Activated CD8-positive, alpha-beta memory T cell treated with anti-CD3 and anti-CD28 coated beads, Interleukin-2, amount 50 U/mL, for 4 hours (primary cell): ENCODE data around the gene ADCY3.

ENCODE experiments used
- DNase-seq: peaks from one replicate; pipeline ENCODE4 v3.0.0-alpha.2; 2020

ADCY3 gene

DNA sequence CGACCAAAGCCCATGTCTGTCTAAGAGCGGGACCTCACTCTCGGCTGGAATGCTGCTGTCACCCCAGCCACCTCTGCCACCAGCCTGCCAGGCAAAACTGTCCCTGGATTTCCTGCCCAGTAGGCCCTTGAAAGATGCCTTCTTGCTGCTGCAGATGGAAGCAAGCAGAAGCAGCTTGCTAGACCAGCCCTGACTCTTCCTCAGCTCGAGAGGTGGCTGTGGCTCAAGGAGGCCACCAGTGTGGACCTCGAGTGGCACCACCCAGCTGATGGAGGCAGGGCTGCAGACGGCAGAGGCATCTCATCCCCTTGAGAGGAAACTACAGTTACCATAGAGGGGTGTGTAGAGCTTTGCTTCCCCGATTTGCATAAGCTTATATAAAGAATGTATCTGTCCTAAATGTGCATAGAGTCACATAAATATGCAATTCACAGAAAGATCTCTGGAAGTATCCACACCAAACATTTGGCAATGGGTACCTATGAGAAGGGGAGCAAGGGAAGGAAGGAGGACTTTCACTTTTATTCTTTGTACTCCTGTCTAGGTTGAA, 20.6 kb downstream of the ADCY3 start:
- no peak for DNase-seq

DNA sequence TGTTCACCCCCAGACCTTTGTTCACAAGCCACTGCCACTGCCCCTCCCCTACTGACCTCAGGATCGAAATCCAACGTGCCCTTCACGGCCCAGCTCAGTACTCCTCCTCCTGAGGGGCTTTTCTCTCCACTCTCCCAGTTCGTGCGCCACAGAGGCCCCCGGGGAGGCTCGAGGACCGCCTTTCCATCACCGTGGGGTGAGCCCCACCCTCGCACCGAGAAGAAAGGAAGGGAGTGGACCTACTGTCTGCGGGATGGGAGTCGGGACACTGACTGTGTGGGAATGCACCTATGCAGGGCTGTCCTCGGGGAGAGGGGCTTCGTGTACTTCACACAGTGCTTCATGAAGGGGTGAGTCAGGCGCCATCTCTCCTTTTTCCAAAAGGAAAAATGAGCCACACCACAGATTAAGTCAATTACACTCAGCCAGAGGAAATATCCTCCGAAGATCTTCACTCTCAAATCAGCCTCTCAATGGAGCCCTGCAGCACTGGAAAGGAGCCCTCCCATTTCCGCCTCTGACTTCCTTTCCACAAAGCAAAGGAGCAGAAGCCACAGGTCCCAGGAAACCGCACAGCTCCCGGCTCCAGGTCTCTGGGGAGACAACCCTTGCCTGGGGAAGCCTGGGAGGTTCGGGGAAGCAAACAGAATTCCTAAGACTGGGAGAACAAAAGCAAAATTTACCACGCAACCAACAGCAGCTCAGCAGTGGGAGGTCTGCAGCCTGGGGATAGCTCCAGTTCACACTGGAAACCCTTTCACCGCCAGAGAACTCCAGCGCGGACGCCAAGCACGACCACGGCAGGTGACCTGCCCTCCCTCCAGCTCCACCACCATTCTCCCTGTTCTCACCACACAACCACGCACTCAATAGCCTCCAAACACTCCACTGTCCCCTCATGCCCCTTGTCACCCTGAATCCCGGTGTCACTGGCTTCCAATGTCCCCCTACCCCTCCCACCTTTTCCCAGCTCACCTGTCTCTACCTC, 21.6 kb downstream of the ADCY3 start:
- no peak for DNase-seq

DNA sequence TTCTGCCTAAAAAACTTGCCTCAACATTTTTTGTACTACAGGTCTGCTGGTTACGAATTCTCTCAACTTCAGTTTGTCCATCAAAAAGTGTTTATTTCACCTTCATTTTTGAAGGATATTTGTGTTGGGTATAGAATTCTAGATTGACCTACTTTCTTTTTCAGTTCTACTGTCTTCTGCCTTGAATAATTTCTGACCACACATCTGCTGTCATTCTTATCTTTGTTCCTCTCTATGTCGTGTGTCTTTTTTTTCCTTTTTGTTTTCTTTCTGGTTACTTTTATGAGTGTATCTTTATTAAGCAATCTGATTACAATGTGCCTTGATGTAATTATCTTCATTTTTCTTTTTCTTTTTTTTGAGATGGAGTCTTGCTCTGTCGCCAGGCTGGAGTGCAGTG, 25.3 kb downstream of the ADCY3 start:
- DNase-seq, result no peak

DNA sequence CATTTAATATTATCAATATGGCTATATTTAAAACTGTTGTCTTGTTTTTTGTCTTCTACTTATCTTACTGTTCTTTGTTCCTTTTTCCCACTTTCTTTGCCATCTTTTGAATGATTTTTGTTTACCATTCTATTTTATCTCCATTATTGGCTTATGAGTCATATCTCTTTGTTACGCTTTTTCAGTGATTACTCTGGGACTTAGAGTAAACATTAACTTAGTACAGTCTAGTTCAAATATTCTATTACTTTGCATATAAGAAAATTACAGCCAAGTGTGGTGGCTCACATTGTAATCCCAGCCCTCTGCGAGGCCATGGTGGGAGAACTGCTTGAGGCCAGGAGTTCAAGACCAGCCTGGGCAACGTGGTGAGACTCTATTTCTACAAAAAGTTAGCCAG, 26.1 kb downstream of the ADCY3 start:
- no peak for DNase-seq

DNA sequence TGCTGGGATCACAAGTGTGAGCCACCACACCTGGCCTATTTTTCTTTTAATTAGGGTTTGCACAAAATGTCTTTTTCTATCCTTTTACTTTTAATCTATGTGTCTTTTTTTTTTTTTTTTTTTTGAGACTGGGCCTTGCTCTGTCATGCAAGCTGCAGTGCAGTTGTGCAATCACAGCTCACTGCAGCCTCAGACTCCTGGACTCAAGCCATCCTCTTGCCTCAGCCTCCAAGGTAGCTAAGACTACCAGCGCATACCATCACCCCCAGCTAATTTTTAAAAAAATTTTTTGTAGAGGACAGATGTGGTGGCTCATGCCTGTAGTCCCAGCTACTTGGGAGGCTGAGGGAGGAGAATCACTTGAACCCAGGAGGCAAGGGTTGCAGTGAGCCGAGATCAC, 27.1 kb downstream of the ADCY3 start:
- no peak for DNase-seq

DNA sequence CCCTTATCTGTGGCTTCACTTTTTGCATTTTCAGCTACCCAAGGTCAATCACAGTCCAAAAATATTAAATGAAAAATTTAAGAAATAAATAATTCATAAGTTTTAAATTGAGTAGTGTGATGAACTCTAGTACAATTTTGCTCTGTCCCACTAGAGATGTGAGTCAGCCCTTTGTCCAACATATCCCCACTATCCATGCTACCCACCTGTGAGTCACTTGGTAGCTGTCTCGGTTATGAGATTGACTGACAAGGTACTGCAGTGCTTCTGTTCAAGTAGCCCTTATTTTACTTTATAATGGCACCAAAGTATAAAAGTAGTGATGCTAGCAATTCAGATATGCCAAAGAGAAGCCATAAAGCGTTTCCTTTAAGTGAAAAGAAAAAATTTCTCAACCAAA, 28.8 kb downstream of the ADCY3 start:
- DNase-seq, result no peak

DNA sequence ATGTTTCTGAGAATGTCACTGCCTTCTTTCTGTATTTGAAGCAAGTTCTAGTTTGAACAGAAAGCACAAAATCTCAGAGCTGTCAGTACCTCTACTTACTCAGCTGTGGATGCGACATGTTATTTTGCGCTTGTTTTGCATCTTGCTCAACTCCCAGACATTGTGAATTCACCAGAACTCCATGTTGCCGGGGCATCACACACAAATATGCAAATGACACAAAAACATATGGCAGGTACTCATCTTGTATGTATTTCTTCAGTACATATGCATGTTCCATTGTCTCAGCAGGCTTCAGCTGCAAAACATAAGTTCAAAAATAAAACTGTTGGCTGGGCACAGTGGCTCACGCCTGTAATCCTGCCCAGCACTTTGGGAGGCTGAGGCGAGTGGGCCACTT, 30.8 kb downstream of the ADCY3 start:
- DNase-seq, result no peak

DNA sequence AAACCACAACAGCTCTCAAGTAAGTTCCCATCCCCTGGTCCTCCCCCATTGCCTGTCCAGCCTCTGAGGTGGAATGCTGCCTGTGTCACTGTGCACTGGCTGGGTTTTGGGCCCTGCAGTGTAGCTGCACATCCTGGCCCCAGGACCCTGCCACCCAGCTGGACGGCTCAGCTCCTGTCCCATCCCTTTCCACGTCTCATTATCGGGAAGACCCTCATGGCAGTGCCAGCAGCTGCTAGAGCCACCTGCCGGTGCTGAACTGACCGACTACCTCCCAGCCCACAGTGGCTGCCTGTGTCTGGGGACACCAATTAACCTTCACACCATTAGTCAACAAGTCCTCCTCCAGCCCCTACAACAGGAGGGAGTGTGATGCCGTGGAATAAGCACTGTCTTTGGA, 31.9 kb downstream of the ADCY3 start:
- no peak for DNase-seq

DNA sequence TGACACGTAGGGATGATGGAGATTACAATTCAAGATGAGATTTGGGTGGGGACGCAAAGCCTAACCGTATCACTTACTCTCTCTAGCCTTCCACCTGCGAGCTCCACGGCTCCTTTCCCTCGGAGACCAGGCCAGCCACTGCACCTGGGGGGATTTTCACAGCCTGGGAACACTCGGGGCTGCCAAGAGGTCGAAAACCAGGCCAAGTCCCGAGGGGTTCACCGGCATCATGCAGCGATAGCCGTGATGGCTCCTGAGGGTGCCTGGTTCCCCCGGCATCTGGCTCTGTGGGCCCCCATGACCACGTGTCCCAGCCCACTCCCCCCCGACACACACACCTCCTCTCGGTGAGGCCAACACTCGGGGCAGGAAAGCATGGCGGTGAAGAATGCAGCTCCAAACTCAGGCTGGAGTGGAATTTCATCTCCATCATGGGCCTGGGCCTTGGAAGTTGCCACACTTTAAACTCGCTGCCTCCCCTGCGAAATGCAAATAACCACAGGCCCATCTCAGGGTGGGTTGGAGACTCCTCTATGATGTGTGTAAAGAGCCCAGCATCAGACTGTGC, 32.6 kb downstream of the ADCY3 start:
- no peak for DNase-seq

DNA sequence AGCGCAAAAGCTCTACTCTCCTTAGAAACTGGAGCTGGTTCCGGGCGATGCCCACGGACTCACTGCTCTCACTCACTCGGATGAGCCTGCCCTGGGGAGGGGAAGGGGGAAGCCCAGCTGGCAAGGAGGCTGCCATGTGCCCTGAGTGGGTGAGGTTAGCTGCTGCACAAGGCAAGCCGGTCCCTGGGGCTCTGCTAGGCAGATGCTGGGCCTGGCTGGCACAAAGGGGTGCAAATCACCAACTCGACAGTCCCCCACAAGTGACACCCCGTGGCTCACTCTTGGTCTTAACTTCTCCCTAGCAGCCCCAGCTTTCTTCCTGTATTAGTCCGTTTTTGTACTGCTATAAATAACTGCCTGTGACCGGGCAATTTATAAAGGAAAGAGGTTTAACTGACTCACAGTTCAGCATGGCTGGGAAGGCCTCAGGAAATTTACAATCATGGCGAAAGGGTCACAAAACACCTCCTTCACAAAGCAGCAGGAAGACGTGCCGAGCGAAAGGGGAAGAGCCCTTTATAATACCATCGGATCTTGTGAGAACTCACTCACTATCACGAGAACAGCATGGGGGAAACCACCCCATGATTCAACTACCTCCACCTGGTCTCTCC, 33.2 kb downstream of the ADCY3 start:
- no peak for DNase-seq

DNA sequence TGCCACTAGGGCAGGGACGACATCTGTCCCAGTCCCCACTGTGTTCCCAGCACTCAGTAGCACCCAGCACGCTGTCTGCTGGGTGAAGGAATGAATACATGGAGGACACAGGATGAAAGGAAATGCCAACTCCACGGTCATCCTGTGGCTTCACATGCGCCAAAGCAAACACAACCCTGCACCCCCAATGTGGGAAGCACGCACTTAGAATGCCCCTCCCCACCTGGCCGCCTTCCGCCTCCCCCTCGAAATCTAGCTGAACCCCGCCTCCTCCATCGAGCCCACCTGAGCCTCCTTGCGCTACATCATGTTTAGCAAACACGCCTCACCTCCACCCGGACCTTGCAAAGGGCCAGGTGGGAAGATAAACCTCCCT, 33.9 kb downstream of the ADCY3 start:
- DNase-seq, result no peak

DNA sequence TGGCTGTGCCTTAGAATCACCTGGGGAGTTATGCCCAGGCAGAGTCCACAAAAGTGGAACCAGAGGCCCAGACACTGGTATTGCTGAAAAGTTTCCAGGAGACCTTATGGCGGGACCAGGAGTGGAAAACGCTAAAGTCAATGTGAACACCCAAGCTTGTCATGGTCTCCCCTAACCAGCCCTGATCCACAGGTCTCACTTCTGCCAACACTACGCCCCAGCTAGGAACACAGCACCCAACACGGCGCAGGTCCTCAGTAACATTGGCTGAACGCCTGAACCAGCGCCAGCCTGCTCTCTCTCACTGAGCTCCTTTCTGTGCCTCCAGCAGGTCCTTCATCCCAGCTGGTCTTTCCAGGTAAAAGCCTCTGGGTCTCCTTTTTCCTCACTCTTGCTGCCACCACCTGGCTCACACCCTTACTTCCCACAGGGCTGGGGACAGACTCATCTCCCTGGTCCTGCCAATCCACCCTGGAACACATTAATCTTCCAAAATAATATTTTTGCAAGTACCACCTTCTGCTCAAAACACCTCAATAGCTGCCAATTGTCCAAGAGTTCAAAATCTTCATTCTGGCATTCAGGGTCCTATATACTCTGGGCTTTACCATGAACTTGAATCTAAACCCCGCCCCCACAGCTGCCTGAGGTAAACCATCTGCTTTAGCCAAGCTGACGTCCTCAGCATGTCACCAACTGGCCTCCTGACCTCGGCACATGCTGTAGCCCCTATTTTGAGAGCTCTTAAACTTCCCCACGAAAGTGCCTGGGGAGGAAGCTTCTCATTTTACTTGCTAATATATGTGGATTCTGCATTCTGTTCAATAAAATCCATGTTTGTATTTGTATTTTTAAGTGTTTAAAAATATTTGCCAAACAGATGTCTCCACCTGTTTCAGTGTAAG, 34.6 kb downstream of the ADCY3 start:
- DNase-seq, result no peak

DNA sequence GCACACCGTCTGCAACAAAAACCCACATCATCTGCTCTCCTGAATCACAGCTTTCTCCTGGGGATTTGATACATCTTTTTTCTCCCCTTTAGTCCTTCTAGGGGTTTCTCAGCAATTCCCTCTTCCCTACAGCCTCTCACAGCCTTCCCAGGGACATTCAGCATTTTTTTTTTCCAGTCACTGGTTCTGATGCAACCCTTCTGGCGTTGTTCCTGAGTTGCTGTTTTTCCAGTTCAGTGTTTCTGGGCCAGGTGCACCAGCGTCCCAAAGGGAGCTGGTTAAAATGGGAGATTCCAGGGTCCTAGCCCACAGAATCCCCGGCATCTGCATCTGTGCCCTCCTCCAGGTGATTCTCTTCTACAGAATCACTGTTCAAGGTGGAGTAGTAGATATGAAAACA, 36.1 kb downstream of the ADCY3 start:
- DNase-seq, result no peak

DNA sequence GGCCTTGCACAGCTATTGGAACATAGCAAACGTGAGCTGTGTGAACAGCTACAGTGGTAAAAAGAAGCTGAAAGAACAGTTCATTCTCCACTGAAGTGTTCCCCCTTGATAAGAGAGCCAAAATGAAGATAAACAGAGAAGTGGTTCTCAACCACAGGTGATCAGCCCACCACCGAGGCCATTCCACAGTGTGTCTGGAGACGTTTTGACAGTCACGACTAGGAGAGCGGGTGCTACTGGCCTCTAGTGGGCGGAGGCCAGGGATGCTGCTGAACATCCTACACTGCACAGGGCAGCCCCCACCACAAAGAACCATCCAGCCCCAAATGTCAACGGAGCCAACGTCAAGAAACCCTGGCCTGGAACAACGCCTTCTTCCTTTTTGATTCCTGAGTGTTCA, 38.4 kb downstream of the ADCY3 start:
- no peak for DNase-seq

DNA sequence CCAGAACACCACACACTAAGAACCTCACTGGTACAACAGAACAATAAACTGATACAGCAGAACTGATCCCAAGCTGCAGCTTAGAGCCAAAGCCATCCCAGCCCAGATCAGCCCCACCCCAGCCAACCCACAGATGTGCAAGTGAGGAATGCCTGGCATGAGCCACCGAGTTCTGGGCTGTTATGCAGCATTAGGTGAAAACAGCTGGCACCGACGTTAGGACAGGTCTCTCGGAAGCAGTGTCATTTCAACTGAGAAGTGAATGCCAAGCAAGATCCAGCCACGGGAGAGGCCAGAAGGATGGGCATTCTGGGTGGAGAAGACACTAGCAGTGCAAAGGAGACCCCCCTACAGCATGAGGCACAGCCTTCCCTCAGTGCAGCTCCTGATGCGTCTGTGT, 38.9 kb downstream of the ADCY3 start:
- DNase-seq, result no peak

DNA sequence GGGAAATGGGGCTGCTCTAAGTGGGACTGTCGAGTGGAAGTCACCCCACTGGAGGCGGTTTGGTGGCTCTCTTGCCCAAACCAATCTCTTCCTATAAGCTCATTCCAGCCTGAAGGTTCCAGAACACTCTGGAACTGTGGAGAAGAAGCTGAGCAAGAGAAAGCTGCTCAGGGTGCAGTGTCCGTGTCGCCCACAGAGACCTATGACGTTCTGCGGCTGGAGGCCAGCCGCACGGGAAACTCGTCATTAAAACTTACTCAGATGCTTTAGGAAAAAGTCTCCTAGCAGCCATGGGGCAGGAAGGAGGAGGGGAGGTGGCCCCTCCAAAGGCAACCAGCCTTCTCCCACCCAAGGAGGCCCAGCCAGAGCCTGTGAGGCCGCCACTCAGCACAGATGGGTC, 41.7 kb downstream of the ADCY3 start:
- DNase-seq, result no peak

DNA sequence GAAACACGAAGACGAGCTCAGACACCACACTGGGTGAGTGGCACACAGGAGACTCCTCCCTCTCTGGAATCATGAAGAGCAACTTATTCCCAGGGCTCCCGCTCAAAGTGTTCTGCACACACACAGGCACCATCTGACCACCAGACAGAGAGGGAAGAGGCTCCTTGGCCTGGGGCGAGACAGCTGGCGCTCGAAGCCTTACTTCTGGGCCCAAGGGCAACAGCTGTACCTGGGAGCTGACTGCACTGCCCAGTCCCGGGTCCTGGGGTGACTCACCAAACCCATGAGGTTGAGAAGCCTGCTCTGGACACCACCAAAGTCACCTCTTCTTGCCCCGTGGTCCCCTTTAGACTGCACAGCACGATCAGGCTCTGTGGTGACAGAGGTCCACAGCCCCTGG, 42.4 kb downstream of the ADCY3 start:
- DNase-seq, result no peak

DNA sequence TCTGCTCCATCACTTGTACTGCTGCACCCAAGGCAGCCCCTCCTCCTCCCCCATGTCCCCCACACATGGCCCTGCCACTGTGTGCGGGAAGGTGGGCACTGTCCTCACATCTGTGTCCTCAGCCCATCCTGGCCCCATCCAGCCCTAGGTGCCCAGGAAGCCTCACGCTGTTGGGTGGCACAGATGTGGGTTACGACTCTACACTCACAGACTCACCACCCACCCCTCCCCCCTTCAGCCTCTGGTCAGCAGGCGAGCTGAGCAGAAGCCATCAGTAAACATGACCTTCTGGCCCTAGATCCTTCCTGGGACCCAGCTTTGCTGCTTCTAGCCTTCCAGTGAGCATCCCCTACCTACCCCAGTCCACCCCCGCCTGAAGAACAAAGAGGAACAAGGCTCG, 43.0 kb downstream of the ADCY3 start:
- DNase-seq, result no peak

DNA sequence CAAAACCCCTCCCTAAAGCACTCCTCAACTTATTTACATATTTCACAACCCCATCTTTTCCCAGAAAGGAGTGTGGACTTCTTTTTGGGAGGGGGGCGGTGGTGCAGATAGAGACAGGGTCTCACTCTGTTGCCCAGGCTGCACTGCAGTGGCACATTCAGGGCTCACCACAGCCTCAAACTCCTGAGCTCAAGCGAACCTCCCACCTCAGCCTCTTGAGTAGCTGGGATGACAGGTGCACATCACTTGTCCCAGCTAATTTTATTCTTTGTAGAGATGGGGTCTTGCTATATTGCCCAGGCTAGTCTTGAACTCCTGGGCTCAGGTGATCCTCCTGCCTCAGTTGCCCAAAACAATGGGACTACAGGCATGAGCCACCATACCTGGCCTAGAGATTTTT, 44.1 kb downstream of the ADCY3 start:
- no peak for DNase-seq

DNA sequence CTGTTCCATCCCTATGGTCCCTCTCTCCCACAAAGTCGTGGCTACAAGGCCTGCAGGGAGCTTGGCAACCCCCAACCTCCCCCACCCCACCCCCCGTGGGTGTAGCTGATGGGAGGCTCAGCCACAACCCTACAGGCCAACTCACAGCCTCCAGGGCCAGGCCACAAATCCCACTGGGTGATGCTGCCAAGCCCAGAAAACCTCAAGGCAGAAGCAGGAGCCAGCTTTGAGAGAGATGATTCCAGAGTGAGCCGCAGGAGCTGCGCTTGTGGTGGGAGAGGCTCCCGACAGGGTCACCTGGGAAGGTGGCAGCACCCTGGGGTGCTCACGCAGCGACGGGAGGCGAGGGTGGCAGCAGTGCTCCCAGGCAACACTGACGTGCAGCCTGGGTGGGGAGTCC, 44.8 kb downstream of the ADCY3 start:
- no peak for DNase-seq

DNA sequence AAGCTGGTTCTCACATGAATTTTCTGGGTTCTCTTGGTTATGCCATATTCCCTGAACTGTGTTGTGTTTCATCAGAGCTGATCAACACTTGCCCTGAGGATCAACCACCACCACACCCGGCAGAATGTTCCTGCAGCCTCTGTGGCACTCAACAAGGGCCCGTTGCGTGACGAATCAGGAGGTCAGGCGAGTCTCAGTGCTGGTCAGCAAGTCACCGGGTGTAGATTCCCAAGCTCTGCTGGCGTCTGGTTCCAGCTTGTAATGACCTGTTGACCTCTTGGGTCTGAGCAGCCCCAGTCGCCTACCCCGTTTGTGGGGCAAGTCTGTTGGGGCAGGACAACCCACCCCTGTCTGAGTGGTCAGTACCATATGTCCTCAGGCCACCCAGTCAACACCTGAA, 46.0 kb downstream of the ADCY3 start:
- DNase-seq, result no peak

DNA sequence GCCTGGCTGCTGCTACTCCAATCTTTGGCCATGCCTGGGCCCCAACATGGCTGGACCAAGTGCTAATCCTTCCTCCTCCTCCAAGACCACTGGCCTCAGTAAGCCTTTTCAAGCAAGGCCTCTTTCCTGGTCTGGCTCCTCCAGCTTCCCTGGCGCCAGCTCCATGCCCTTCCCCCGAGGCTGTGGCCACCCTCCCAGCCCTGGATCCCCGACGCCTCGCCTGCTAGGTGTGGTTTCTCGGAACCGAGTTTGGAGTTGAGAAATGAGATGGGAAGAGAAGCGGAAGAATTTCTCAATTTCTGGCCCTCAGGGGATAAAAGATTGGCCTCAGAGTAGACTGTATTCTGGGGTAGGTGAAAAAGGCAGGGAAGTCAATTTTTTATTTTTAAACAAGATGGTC, 46.4 kb downstream of the ADCY3 start:
- no peak for DNase-seq
